GM23338 (cell line): Measurements from ENCODE around the gene SLC30A7. TPM values are rescaled to one million over a fixed set of nuclear protein-coding genes. Genes with fewer than 3 reads are reported as not detected.
"Not testable (repeated sequence)": the region's sequence is repeated elsewhere in the genome, so short reads cannot be mapped to it uniquely, and the experiment has no call there.

Experiments used
- ATAC-seq: fragments of 200-7000 bp; cut with Tn5 transposase; 3 replicates; pipeline ENCODE4 v1.9.1; 2020
- DNase-seq: peaks from one replicate; pipeline ENCODE4 v3.0.0-alpha.2; 2015; ENCODE audit warnings: low spot score
- H2AFZ ChIP-seq: fragments of 200-600 bp; sonication (generic); 2 replicates; pipeline ENCODE4 v1.8.0; 2016; ENCODE audit warnings: antibody characterized with exemption, mild to moderate bottlenecking, moderate library complexity
- H3F3A ChIP-seq: fragments of 200-600 bp; sonication (generic); replicated peaks from 2 replicates; pipeline ENCODE4 v1.8.0; 2017; ENCODE audit warnings: antibody characterized with exemption, mixed run types, low read depth
- H3K27ac ChIP-seq: fragments of 200-600 bp; sonication (generic); 2 replicates; pipeline ENCODE4 v1.6.1; 2016; ENCODE audit warnings: low read depth
- H3K27me3 ChIP-seq: fragments of 200-600 bp; sonication (generic); 2 replicates; pipeline ENCODE4 v1.8.0; 2016; ENCODE audit warnings: mild to moderate bottlenecking, mixed run types, moderate library complexity; ENCODE audit not compliant: insufficient read depth
- H3K36me3 ChIP-seq: fragments of 200-600 bp; sonication (generic); 2 replicates; pipeline ENCODE4 v1.8.0; 2016; ENCODE audit warnings: mild to moderate bottlenecking; ENCODE audit not compliant: insufficient read depth
- H3K4me1 ChIP-seq: fragments of 200-600 bp; sonication (generic); 2 replicates; pipeline ENCODE4 v1.8.0; 2016; ENCODE audit warnings: mild to moderate bottlenecking, moderate library complexity; ENCODE audit not compliant: insufficient read depth
- H3K4me2 ChIP-seq: fragments of 200-600 bp; sonication (generic); 2 replicates; pipeline ENCODE4 v1.7.1; 2017; ENCODE audit warnings: mixed run types
- H3K4me3 ChIP-seq: fragments of 200-600 bp; sonication (generic); 2 replicates; pipeline ENCODE4 v1.6.1; 2016; ENCODE audit warnings: mixed run types
- H3K79me2 ChIP-seq: fragments of 200-600 bp; sonication (generic); replicated peaks from 2 replicates; pipeline ENCODE4 v1.8.0; 2017; ENCODE audit warnings: mild to moderate bottlenecking; ENCODE audit not compliant: insufficient read depth
- H3K9me2 ChIP-seq: fragments of 200-600 bp; sonication (generic); 2 replicates; pipeline ENCODE4 v1.8.0; 2017; ENCODE audit not compliant: insufficient read depth
- H4K20me1 ChIP-seq: fragments of 200-600 bp; sonication (generic); replicated peaks from 2 replicates; pipeline ENCODE4 v1.8.0; 2017; ENCODE audit warnings: mild to moderate bottlenecking; ENCODE audit not compliant: insufficient read depth
- H3K27ac Mint-ChIP-seq: 2 replicates; pipeline ENCODE4 v1.8.0; 2020; ENCODE audit warnings: inconsistent platforms, mild to moderate bottlenecking, moderate library complexity, mixed read lengths
- H3K27me3 Mint-ChIP-seq: 3 replicates; pipeline ENCODE4 v1.8.0; 2022; ENCODE audit warnings: low read depth, mild to moderate bottlenecking, moderate library complexity, mixed read lengths, inconsistent platforms; ENCODE audit not compliant: insufficient read depth, poor library complexity
- H3K36me3 Mint-ChIP-seq: 3 replicates; pipeline ENCODE4 v1.8.0; 2021; ENCODE audit warnings: low read depth, mild to moderate bottlenecking, inconsistent platforms, moderate library complexity, mixed read lengths
- H3K4me1 Mint-ChIP-seq: 3 replicates; pipeline ENCODE4 v1.8.0; 2020; ENCODE audit warnings: mild to moderate bottlenecking, inconsistent platforms, mixed read lengths
- H3K4me3 Mint-ChIP-seq: 3 replicates; pipeline ENCODE4 v1.8.0; 2021; ENCODE audit warnings: moderate library complexity, mild to moderate bottlenecking, inconsistent platforms, mixed read lengths
- H3K9me3 Mint-ChIP-seq: 3 replicates; pipeline ENCODE4 v1.8.0; 2020; ENCODE audit warnings: moderate library complexity, mild to moderate bottlenecking, inconsistent platforms, mixed read lengths
- EZH2 ChIP-seq: fragments of 200-600 bp; sonication (generic); IDR thresholded peaks from one replicate; pipeline ENCODE4 v1.8.0; 2017; ENCODE audit warnings: antibody characterized with exemption, mild to moderate bottlenecking, low read depth; ENCODE audit not compliant: unreplicated experiment
- EZH2phosphoT487 ChIP-seq: fragments of 200-600 bp; sonication (generic); IDR thresholded peaks from one replicate; pipeline ENCODE4 v1.8.1; 2018; ENCODE audit warnings: antibody characterized with exemption; ENCODE audit not compliant: unreplicated experiment
- POLR2AphosphoS5 ChIP-seq: IDR thresholded peaks from 2 replicates; pipeline ENCODE4 v1.6.1; 2016; ENCODE audit warnings: antibody characterized with exemption, low read depth
- ZNF462 ChIP-seq: fragments of 250-450 bp; sonication (Bioruptor Pico); IDR thresholded peaks from 2 replicates; pipeline ENCODE4 v1.5.0; 2020; ENCODE audit warnings: mild to moderate bottlenecking, moderate library complexity
- polyA plus RNA-seq: library from polyadenylated mRNA; unstranded; fragments of >200 nt; fragmentation: Nextera tagmentation; extraction: Ambion mirVana; gene quantifications from 2 replicates; pipeline ENCODE4 v1.2.1, GENCODE V29; 2016
- total RNA-seq: library from RNA; depleted of rRNA; stranded (reverse); fragments of >200 nt; shearing (Covaris generic); gene quantifications from 2 replicates; pipeline ENCODE4 v1.2.3, GENCODE V29; 2014
- TF ChIP-seq, protein P1 (sequence below): IDR thresholded peaks from 2 replicates; pipeline ENCODE4 v1.6.1; 2016; ENCODE audit warnings: antibody characterized with exemption

Gene SLC30A7
- total and polyA plus RNA-seq, 2 experiments from 2014 or later, result 9.8 to 25.1 TPM

DNA sequence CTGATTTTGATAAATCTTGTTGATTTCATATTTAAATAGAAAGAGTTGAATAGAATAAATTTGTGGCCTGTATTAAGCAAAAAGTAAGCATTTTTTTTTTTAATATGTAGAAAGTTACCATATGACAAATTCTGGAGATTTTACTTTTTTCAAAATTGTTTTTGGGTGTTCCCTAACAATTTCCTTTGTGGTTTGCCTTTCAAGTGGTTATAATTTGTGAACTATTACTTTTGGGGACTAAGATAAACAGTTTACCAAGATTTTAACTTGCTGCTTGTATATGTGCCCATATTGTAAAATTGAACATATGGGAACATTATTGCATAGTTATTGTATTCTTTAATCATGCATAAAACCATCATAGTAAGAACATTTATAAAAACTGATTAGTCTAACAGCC is 34.6 kb downstream of the SLC30A7 start (continued):
- TF ChIP-seq ZNF462 (CRISPR knock-in tag), result no peak
- TF ChIP-seq, protein P1, sequence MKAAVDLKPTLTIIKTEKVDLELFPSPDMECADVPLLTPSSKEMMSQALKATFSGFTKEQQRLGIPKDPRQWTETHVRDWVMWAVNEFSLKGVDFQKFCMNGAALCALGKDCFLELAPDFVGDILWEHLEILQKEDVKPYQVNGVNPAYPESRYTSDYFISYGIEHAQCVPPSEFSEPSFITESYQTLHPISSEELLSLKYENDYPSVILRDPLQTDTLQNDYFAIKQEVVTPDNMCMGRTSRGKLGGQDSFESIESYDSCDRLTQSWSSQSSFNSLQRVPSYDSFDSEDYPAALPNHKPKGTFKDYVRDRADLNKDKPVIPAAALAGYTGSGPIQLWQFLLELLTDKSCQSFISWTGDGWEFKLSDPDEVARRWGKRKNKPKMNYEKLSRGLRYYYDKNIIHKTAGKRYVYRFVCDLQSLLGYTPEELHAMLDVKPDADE, result no peak
- no peak for TF ChIP-seq EZH2

DNA sequence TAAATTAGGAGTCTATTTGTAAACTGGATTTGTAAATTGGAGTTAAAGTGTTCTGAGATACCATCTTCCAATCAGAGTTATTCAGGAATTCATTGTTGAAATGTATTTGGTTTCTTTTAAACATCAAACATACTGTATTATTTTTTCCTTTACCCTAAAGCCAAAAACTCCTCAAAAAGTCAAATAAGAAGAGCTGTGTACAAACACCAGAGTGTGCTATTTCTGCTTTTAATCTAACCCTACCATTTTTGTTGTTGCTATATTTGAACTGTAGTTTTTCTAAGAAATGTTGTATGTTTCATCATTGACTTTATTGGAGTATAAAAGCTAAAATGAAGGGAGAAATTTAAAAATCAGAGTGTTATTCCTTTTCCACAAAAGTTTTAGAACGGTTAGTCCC is 35.8 kb downstream of the SLC30A7 start:
- no peaks in the 10 kb centered on the region for H4K20me1 ChIP-seq
- H3K27ac Mint-ChIP-seq, result no peak overlapping the region
- TF ChIP-seq EZH2 (no peak), EZH2phosphoT487 (no peak), POLR2AphosphoS5 (no peak)
- H3K9me2 ChIP-seq, result no peaks in the 10 kb centered on the region
- H3K4me1 Mint-ChIP-seq, result no peaks in the 10 kb centered on the region
- H3K27me3 ChIP-seq, result no peaks in the 10 kb centered on the region
- H3K4me2 ChIP-seq, result no peak overlapping the region
- H3K9me3 Mint-ChIP-seq, result no peaks in the 10 kb centered on the region; the same call in 2 of the 3 replicates
- H3K36me3 Mint-ChIP-seq, result peaks cover 25% of the 10 kb centered on the region; the same call in 2 of the 3 replicates
- DNase-seq (no peak), ATAC-seq (no peak)
- H3K4me3 ChIP-seq, result no peak overlapping the region
- no peak overlapping the region for H2AFZ ChIP-seq
- H3F3A ChIP-seq, result no peaks in the 10 kb centered on the region
- H3K36me3 ChIP-seq, result no peaks in the 10 kb centered on the region
- no peaks in the 10 kb centered on the region for H3K4me1 ChIP-seq
- H3K4me3 Mint-ChIP-seq, result no peak overlapping the region
- H3K27me3 Mint-ChIP-seq, result no peaks in the 10 kb centered on the region
- H3K79me2 ChIP-seq, result no peaks in the 10 kb centered on the region
- H3K27ac ChIP-seq, result no peak overlapping the region

DNA sequence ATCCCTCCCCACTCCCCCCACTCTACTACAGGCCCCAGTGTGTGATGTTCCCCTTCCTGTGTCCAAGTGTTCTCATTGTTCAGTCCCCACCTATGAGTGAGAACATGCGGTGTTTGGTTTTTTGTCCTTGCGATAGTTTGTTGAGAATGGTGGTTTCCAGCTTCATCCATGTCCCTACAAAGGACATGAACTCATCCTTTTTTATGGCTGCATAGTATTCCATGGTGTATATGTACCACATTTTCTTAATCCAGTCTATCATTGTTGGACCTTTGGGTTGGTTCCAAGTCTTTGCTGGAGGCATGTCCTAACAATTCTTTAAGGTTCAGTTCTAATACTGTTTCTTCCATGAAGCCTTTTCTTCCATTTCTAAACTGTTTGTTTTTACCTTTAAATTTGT is 37.7 kb downstream of the SLC30A7 start:
- H3K27me3 Mint-ChIP-seq, H4K20me1 ChIP-seq, H3F3A ChIP-seq, H3K27ac Mint-ChIP-seq, H3K9me2 ChIP-seq, H3K9me3 Mint-ChIP-seq, H2AFZ ChIP-seq, H3K4me3 ChIP-seq, H3K4me1 Mint-ChIP-seq, H3K79me2 ChIP-seq, H3K4me2 ChIP-seq, H3K36me3 ChIP-seq, ATAC-seq, H3K27ac ChIP-seq, H3K4me3 Mint-ChIP-seq, DNase-seq, H3K27me3 ChIP-seq, H3K4me1 ChIP-seq: not testable (repeated sequence)
- peaks cover 41% of the 10 kb centered on the region for H3K36me3 Mint-ChIP-seq
